Liver (tissue), 9 donors: ENCODE results near the gene DMWD. TPM values are rescaled to one million over a fixed set of nuclear protein-coding genes. Genes with fewer than 3 reads are reported as not detected.

Source experiments
- DNase-seq: peaks from one replicate; pipeline ENCODE4 v3.0.0-alpha.2; 2017; ENCODE audit warnings: low spot score
- H3K27ac ChIP-seq, 2 donors: one replicate each; pipeline ENCODE4 v1.7.0; 2013; ENCODE audit warnings: inconsistent platforms in 2 of 2, low read length in 2 of 2, control low read depth in 1 of 2, low read depth in 1 of 2, mild to moderate bottlenecking in 1 of 2
- H3K27me3 ChIP-seq, 4 donors: one replicate each; pipeline versions ENCODE4 v1.6.1 to v1.7.0; 2013; ENCODE audit warnings: low read length in 3 of 4, inconsistent platforms in 1 of 4, mild to moderate bottlenecking in 1 of 4, moderate library complexity in 1 of 4; ENCODE audit not compliant: control insufficient read depth in 4 of 4, insufficient read depth in 4 of 4
- H3K36me3 ChIP-seq, 4 donors: one replicate each; pipeline versions ENCODE4 v1.6.1 to v1.7.0; 2013; ENCODE audit warnings: low read length in 3 of 4, mild to moderate bottlenecking in 3 of 4, low read depth in 1 of 4, moderate library complexity in 1 of 4; ENCODE audit not compliant: control insufficient read depth in 4 of 4, insufficient read depth in 3 of 4
- H3K4me1 ChIP-seq, 4 donors: one replicate each; pipeline versions ENCODE4 v1.6.1 to v1.7.0; 2013; ENCODE audit warnings: low read length in 3 of 4, mild to moderate bottlenecking in 3 of 4, moderate library complexity in 1 of 4; ENCODE audit not compliant: control insufficient read depth in 4 of 4, insufficient read depth in 4 of 4
- H3K4me3 ChIP-seq, 3 donors: one replicate each; pipeline versions ENCODE4 v1.6.1 to v1.7.0; 2013; ENCODE audit warnings: low read length in 3 of 3, control low read depth in 1 of 3, low read depth in 1 of 3, mild to moderate bottlenecking in 1 of 3
- H3K9ac ChIP-seq, 2 donors: one replicate each; pipeline ENCODE4 v1.7.0; 2013; ENCODE audit warnings: low read length in 2 of 2, mild to moderate bottlenecking in 2 of 2, moderate library complexity in 2 of 2, control low read depth in 1 of 2, low read depth in 1 of 2
- H3K9me3 ChIP-seq, 4 donors: one replicate each; pipeline versions ENCODE4 v1.6.1 to v1.7.0; 2013; ENCODE audit warnings: low read length in 3 of 4; ENCODE audit not compliant: control insufficient read depth in 4 of 4
- EGR1 ChIP-seq, 2 donors: IDR thresholded peaks; 2 replicates each; pipeline ENCODE4 v1.6.1; 2016 to 2018; ENCODE audit warnings: antibody characterized with exemption in 2 of 2, low read depth in 2 of 2
- FOXA1 ChIP-seq: IDR thresholded peaks from 2 replicates; pipeline ENCODE4 v1.6.1; 2016; ENCODE audit warnings: antibody characterized with exemption
- FOXA2 ChIP-seq: IDR thresholded peaks from 2 replicates; pipeline ENCODE4 v1.6.1; 2016; ENCODE audit warnings: antibody characterized with exemption
- GABPA ChIP-seq, 2 donors: IDR thresholded peaks in 1 of 2; conservative IDR thresholded peaks in 1 of 2; 2 replicates each; pipeline ENCODE4 v1.6.1; 2016; ENCODE audit warnings: antibody characterized with exemption in 2 of 2, mild to moderate bottlenecking in 1 of 2, moderate library complexity in 1 of 2
- HNF4A ChIP-seq, 2 donors: conservative IDR thresholded peaks; 2 replicates each; pipeline ENCODE4 v1.6.1; 2016; ENCODE audit warnings: antibody characterized with exemption in 2 of 2, mild to moderate bottlenecking in 2 of 2
- HNF4G ChIP-seq: IDR thresholded peaks from 2 replicates; pipeline ENCODE4 v1.6.1; 2016; ENCODE audit warnings: antibody characterized with exemption
- JUND ChIP-seq, 2 donors: IDR thresholded peaks; 2 replicates each; pipeline ENCODE4 v1.6.1; 2016; ENCODE audit warnings: antibody characterized with exemption in 2 of 2
- NR2F2 ChIP-seq: IDR thresholded peaks from 2 replicates; pipeline ENCODE4 v1.6.1; 2016; ENCODE audit warnings: antibody characterized with exemption
- RAD21 ChIP-seq, 2 donors: IDR thresholded peaks; 2 replicates each; pipeline ENCODE4 v1.6.1; 2016; ENCODE audit warnings: antibody characterized with exemption in 2 of 2, mild to moderate bottlenecking in 2 of 2
- RXRA ChIP-seq, 2 donors: IDR thresholded peaks; 2 replicates each; pipeline ENCODE4 v1.6.1; 2017 to 2018; ENCODE audit warnings: antibody characterized with exemption in 2 of 2, mild to moderate bottlenecking in 1 of 2
- SP1 ChIP-seq: IDR thresholded peaks from 2 replicates; pipeline ENCODE4 v1.6.1; 2018; ENCODE audit warnings: antibody characterized with exemption, mild to moderate bottlenecking
- TAF1 ChIP-seq: conservative IDR thresholded peaks from 2 replicates; pipeline ENCODE4 v1.6.1; 2016; ENCODE audit warnings: antibody characterized with exemption, mild to moderate bottlenecking
- YY1 ChIP-seq: IDR thresholded peaks from 2 replicates; pipeline ENCODE4 v1.6.1; 2016; ENCODE audit warnings: antibody characterized with exemption, mild to moderate bottlenecking
- WGBS: extraction: QIAGEN DNeasy Blood & Tissue Kit; methylation state at CpG from one replicate; pipeline ENCODE4 v1.1.7; 2013; 5-methylcytosine and 5-hydroxymethylcytosine counted together
- polyA plus RNA-seq, 2 donors: library from polyadenylated mRNA; stranded (reverse) in 1 of 2; unstranded in 1 of 2; fragments of 200-250 nt in 1 of 2; fragments of >200 nt in 1 of 2; fragmentation: Nextera tagmentation in 1 of 2; extraction: Ambion mirVana in 1 of 2; gene quantifications; one replicate each; pipeline versions ENCODE4 v1.2.1 to v1.2.3, GENCODE V29; 2013 to 2015
- total RNA-seq, 2 donors: library from RNA; depleted of rRNA; stranded (reverse); fragments of >200 nt; gene quantifications; one replicate each; pipeline ENCODE4 v1.2.3, GENCODE V29; 2014
- TF ChIP-seq, protein P1 (sequence below): IDR thresholded peaks from 2 replicates; pipeline ENCODE4 v1.6.1; 2016; ENCODE audit warnings: antibody characterized with exemption
- TF ChIP-seq, protein P2 (sequence below): IDR thresholded peaks from 2 replicates; pipeline ENCODE4 v1.6.1; 2016; ENCODE audit warnings: antibody characterized with exemption
- TF ChIP-seq, protein P3 (sequence below): IDR thresholded peaks from 2 replicates; pipeline ENCODE4 v1.6.1; 2016; ENCODE audit warnings: antibody characterized with exemption, mild to moderate bottlenecking
- TF ChIP-seq, protein P4 (sequence below): fragments of 150-350 bp; IDR thresholded peaks from 2 replicates; pipeline ENCODE4 v1.5.1; 2017; ENCODE audit warnings: improper control_type of control experiment, low read depth, low read length; ENCODE audit not compliant: missing input control
- TF ChIP-seq, protein P5 (sequence below): IDR thresholded peaks from 2 replicates; pipeline ENCODE4 v1.6.1; 2016; ENCODE audit warnings: antibody characterized with exemption
- donor health status: healthy.
- donor health status: healthy.
- donor health status: healthy.
- donor health status: healthy.
- donor health status: healthy.

The DMWD gene
- total and polyA plus RNA-seq, 4 donors: 3.7 to 14.6 (median 8.9) TPM

DNA sequence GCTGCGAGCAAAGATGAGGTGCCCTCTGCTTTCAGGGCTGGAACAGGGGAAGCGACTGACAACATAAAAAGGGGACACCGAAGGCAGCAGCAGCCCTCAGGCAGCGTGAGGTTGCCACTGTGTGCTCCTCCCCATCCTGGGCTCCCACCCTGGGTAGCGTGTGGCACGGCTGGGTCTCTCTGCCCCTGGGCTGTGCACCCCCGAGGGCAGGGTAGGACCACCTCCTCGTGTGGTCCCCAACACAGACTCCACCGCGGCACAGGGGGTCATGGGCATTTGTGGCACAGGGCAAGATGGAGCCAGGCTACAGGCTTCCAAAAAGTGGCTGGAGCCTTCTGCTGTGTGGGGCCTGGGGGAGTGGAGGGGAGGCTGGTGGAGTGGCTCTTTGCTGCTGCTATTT lies 28.9 kb upstream of the DMWD start (continued):
- TF ChIP-seq, protein P1, sequence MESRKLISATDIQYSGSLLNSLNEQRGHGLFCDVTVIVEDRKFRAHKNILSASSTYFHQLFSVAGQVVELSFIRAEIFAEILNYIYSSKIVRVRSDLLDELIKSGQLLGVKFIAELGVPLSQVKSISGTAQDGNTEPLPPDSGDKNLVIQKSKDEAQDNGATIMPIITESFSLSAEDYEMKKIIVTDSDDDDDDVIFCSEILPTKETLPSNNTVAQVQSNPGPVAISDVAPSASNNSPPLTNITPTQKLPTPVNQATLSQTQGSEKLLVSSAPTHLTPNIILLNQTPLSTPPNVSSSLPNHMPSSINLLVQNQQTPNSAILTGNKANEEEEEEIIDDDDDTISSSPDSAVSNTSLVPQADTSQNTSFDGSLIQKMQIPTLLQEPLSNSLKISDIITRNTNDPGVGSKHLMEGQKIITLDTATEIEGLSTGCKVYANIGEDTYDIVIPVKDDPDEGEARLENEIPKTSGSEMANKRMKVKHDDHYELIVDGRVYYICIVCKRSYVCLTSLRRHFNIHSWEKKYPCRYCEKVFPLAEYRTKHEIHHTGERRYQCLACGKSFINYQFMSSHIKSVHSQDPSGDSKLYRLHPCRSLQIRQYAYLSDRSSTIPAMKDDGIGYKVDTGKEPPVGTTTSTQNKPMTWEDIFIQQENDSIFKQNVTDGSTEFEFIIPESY: no peak
- TF ChIP-seq, protein P2, sequence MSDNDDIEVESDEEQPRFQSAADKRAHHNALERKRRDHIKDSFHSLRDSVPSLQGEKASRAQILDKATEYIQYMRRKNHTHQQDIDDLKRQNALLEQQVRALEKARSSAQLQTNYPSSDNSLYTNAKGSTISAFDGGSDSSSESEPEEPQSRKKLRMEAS: no peak
- no peak for TF ChIP-seq SP1
- TF ChIP-seq RAD21 (IDR thresholded peaks at IDR 0.05): no peak
- no peak for TF ChIP-seq FOXA2
- TF ChIP-seq GABPA (IDR thresholded peaks at IDR 0.05 in 1 of 2, conservative IDR thresholded peaks at IDR 0.05 in 1 of 2): no peak
- TF ChIP-seq YY1: no peak
- no peak for TF ChIP-seq NR2F2
- TF ChIP-seq FOXA1: no peak
- TF ChIP-seq JUND (IDR thresholded peaks at IDR 0.05): no peak

DNA sequence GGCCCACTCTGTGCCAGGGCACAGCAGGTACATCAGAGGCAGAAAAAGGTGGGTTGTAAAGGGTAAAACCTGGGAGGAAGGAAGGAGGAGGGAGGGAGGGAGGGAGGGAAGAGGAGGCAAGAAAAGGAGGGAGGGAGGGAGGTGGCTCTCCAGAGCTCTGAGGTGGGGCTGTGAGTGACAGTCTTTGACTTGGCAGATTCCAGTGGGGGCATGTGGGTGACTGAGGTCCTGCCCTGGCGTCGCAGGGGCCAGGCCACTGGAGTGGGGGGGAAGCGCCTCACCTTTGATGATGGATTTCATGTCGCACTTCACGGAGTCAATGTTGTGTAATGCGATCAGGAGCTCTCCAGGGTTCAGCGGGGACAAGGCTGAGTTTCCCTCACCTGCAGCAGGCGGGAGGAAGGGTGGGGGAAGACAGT lies 28.5 kb upstream of the DMWD start:
- Histone ChIP-seq H3K27ac (no peak overlapping the region), H3K4me1 (peaks cover 0 to 7% (median 0%) of the 10 kb centered on the region in 4 donors), H3K9me3 (no peaks in the 10 kb centered on the region), H3K36me3 (peaks cover 23 to 62% (median 25%) of the 10 kb centered on the region in 4 donors), H3K27me3 (no peaks in the 10 kb centered on the region), H3K4me3 (no peak overlapping the region), H3K9ac (no peak overlapping the region)
- TF ChIP-seq YY1 (no peak), GABPA (IDR thresholded peaks at IDR 0.05 in 1 of 2, conservative IDR thresholded peaks at IDR 0.05 in 1 of 2) (no peak), TAF1 (no peak), HNF4G (no peak), HNF4A (conservative IDR thresholded peaks at IDR 0.05) (no peak), FOXA2 (no peak), EGR1 (IDR thresholded peaks at IDR 0.05; ENCODE audit: low read depth in 2 of 2) (no peak), FOXA1 (no peak), RXRA (IDR thresholded peaks at IDR 0.05) (no peak)
- TF ChIP-seq, protein P1: no peak
- TF ChIP-seq, protein P3, sequence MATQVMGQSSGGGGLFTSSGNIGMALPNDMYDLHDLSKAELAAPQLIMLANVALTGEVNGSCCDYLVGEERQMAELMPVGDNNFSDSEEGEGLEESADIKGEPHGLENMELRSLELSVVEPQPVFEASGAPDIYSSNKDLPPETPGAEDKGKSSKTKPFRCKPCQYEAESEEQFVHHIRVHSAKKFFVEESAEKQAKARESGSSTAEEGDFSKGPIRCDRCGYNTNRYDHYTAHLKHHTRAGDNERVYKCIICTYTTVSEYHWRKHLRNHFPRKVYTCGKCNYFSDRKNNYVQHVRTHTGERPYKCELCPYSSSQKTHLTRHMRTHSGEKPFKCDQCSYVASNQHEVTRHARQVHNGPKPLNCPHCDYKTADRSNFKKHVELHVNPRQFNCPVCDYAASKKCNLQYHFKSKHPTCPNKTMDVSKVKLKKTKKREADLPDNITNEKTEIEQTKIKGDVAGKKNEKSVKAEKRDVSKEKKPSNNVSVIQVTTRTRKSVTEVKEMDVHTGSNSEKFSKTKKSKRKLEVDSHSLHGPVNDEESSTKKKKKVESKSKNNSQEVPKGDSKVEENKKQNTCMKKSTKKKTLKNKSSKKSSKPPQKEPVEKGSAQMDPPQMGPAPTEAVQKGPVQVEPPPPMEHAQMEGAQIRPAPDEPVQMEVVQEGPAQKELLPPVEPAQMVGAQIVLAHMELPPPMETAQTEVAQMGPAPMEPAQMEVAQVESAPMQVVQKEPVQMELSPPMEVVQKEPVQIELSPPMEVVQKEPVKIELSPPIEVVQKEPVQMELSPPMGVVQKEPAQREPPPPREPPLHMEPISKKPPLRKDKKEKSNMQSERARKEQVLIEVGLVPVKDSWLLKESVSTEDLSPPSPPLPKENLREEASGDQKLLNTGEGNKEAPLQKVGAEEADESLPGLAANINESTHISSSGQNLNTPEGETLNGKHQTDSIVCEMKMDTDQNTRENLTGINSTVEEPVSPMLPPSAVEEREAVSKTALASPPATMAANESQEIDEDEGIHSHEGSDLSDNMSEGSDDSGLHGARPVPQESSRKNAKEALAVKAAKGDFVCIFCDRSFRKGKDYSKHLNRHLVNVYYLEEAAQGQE: no peak
- TF ChIP-seq, protein P4, sequence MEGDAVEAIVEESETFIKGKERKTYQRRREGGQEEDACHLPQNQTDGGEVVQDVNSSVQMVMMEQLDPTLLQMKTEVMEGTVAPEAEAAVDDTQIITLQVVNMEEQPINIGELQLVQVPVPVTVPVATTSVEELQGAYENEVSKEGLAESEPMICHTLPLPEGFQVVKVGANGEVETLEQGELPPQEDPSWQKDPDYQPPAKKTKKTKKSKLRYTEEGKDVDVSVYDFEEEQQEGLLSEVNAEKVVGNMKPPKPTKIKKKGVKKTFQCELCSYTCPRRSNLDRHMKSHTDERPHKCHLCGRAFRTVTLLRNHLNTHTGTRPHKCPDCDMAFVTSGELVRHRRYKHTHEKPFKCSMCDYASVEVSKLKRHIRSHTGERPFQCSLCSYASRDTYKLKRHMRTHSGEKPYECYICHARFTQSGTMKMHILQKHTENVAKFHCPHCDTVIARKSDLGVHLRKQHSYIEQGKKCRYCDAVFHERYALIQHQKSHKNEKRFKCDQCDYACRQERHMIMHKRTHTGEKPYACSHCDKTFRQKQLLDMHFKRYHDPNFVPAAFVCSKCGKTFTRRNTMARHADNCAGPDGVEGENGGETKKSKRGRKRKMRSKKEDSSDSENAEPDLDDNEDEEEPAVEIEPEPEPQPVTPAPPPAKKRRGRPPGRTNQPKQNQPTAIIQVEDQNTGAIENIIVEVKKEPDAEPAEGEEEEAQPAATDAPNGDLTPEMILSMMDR: no peak
- TF ChIP-seq, protein P5, sequence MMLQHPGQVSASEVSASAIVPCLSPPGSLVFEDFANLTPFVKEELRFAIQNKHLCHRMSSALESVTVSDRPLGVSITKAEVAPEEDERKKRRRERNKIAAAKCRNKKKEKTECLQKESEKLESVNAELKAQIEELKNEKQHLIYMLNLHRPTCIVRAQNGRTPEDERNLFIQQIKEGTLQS: no peak
- WGBS: 88% methylated on average over 8 of the region's 8 CpGs
- DNase-seq: no peak
